Mesendoderm (in vitro differentiated cells): Measurements from ENCODE around the gene CARD14. TPM values are rescaled to one million over a fixed set of nuclear protein-coding genes. Genes with fewer than 3 reads are reported as not detected.
A peak's percentile ranks its signal among the peaks of the same experiment; 100 is the strongest.
"Not testable (repeated sequence)": the region's sequence is repeated elsewhere in the genome, so short reads cannot be mapped to it uniquely, and the experiment has no call there.

Experiments used
- DNase-seq: peaks from one replicate; pipeline ENCODE4 v3.0.0; 2013
- H2AK5ac ChIP-seq: 2 replicates; pipeline ENCODE4 v1.6.1; 2013; ENCODE audit warnings: low read length, inconsistent platforms
- H2BK120ac ChIP-seq: 2 replicates; pipeline ENCODE4 v1.6.1; 2013; ENCODE audit warnings: low read depth, mild to moderate bottlenecking, low read length, moderate library complexity, mixed read lengths
- H2BK15ac ChIP-seq: replicated peaks from 2 replicates; pipeline ENCODE4 v1.6.1; 2013; ENCODE audit warnings: low read depth, mild to moderate bottlenecking, moderate library complexity
- H2BK5ac ChIP-seq: 2 replicates; pipeline ENCODE4 v1.6.1; 2013; ENCODE audit warnings: low read length, inconsistent platforms
- H3K18ac ChIP-seq: 2 replicates; pipeline ENCODE4 v1.6.1; 2013; ENCODE audit warnings: mild to moderate bottlenecking, low read length, mixed read lengths
- H3K23ac ChIP-seq: one replicate; pipeline ENCODE4 v1.6.1; 2013; ENCODE audit warnings: low read length
- H3K27ac ChIP-seq: 2 replicates; pipeline ENCODE4 v1.5.1; 2013; ENCODE audit warnings: low read depth, mild to moderate bottlenecking, inconsistent platforms, low read length, moderate library complexity
- H3K27me3 ChIP-seq: 2 replicates; pipeline ENCODE4 v1.6.1; 2013; ENCODE audit warnings: low read length, control low read depth, mild to moderate bottlenecking, inconsistent platforms; ENCODE audit not compliant: insufficient read depth, poor library complexity
- H3K36me3 ChIP-seq: 2 replicates; pipeline ENCODE4 v1.6.1; 2013; ENCODE audit warnings: low read length, inconsistent platforms; ENCODE audit not compliant: control insufficient read depth, insufficient read depth
- H3K4ac ChIP-seq: one replicate; pipeline ENCODE4 v1.6.1; 2013; ENCODE audit warnings: low read depth, mild to moderate bottlenecking, low read length, moderate library complexity
- H3K4me1 ChIP-seq: 2 replicates; pipeline ENCODE4 v1.6.1; 2013; ENCODE audit warnings: low read depth, low read length, inconsistent platforms; ENCODE audit not compliant: control insufficient read depth
- H3K4me2 ChIP-seq: 2 replicates; pipeline ENCODE4 v1.6.1; 2013; ENCODE audit warnings: low read length
- H3K4me3 ChIP-seq: 2 replicates; pipeline ENCODE4 v1.5.1; 2013; ENCODE audit warnings: mild to moderate bottlenecking, low read length
- H3K56ac ChIP-seq: one replicate; pipeline ENCODE4 v1.6.1; 2013; ENCODE audit warnings: low read length
- H3K79me1 ChIP-seq: 2 replicates; pipeline ENCODE4 v1.6.1; 2013; ENCODE audit warnings: low read length, inconsistent platforms
- H3K79me2 ChIP-seq: 2 replicates; pipeline ENCODE4 v1.6.1; 2013; ENCODE audit warnings: mild to moderate bottlenecking, low read length; ENCODE audit not compliant: control insufficient read depth, insufficient read depth
- H3K9ac ChIP-seq: 2 replicates; pipeline ENCODE4 v1.6.1; 2013; ENCODE audit warnings: low read length, inconsistent platforms
- H4K5ac ChIP-seq: one replicate; pipeline ENCODE4 v1.6.1; 2013; ENCODE audit warnings: low read length
- H4K8ac ChIP-seq: one replicate; pipeline ENCODE4 v1.6.1; 2013; ENCODE audit warnings: low read depth, mild to moderate bottlenecking, control low read depth, low read length, moderate library complexity
- WGBS: extraction: QIAGEN DNeasy Blood & Tissue Kit; methylation state at CpG from one replicate; pipeline ENCODE4 v1.1.7; 2013; ENCODE audit warnings: low lambda C conversion rate, missing lambda C conversion rate; ENCODE audit not compliant: insufficient coverage; ENCODE audit errors: extremely low coverage; 5-methylcytosine and 5-hydroxymethylcytosine counted together
- small RNA-seq: library from polyadenylated mRNA; stranded (forward); fragments of <200 nt; extraction: miRNeasy Mini kit (QIAGEN cat#:217004); gene quantifications from one replicate; pipeline ENCODE3, GENCODE V24; 2013; ENCODE audit not compliant: insufficient read depth

Gene CARD14

DNA sequence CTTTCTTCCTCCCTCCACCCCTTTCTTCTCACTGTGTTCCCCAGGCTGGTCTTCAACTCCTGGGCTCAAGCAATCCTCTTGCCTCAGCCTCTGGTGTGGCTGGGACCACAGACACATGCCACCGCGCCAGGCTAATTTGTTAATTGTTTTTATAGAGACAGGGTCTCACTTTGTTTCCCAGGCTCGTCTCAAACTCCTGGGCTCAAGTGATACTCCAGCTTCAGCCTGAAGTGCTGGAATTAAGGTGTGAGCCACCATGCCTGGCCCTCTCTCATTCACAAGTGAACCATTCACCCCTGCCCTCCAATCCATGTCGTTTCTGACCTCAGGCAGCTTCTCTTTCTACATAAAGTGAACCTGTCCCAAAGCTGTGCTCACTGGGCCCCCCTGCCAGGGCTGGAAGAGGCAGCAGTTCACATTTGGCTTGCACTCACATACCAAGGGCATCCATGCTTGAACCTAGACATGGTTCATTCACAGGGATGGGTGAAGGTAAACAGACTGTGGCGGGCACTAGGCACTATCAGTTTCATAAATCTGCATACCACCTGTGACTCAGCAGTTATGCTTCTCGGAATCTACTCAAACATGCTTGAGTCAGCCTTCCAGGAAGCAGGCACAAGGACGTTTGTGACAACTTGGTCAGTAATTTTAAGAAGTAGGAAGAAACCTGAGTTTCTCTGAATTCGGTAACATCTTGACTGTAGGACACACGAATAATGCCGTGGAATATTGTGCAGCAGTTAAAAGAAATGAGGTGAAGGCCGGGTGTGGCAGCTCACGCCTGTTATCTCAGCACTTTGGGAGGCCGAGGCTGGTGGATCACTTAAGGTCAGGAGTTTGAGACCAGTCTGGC lies 84.8 kb downstream of the CARD14 start:
- Histone ChIP-seq H3K4me2 (no peak overlapping the region), H3K79me2 (no peaks in the 10 kb centered on the region), H3K27ac (peak overlapping the region; percentile 17), H3K27me3 (no peaks in the 10 kb centered on the region), H2BK5ac (peak overlapping the region; percentile 6), H3K4me1 (peaks cover 4% of the 10 kb centered on the region), H3K36me3 (no peaks in the 10 kb centered on the region), H3K18ac (no peak overlapping the region), H2BK15ac (no peak overlapping the region), H3K56ac (peak overlapping the region; percentile 44), H3K9ac (no peak overlapping the region), H2BK120ac (no peak overlapping the region), H3K23ac (no peak overlapping the region), H3K4me3 (no peak overlapping the region), H4K8ac (no peak overlapping the region), H3K79me1 (no peaks in the 10 kb centered on the region), H4K5ac (no peak overlapping the region), H2AK5ac (no peak overlapping the region), H3K4ac (no peak overlapping the region)
- no CpG with 5 or more reads among the region's 13 CpGs for WGBS
- DNase-seq = peak; percentile 69

DNA sequence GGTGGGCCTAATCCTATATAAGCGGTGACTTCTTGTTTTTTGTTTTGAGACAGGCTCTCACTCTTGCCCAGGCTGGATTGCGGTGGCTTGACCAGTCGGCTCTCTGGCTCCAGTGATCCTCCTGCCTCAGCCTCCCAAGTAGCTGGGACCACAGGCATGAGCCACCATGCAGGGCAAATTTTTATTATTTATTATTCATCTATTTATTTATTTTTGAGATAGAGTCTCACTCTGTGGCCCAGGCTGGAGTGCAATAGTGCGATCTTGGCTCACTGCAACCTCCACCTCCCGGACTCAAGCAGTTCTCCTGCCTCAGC lies 86.2 kb downstream of the CARD14 start:
- DNase-seq = no peak
- Histone ChIP-seq H3K9ac (no peak overlapping the region), H3K23ac (no peak overlapping the region), H3K79me1 (no peaks in the 10 kb centered on the region), H3K79me2 (no peaks in the 10 kb centered on the region), H3K27ac (no peak overlapping the region), H3K18ac (no peak overlapping the region), H3K36me3 (no peaks in the 10 kb centered on the region), H3K27me3 (no peaks in the 10 kb centered on the region), H3K4me1 (peaks cover 4% of the 10 kb centered on the region), H3K56ac (no peak overlapping the region), H2AK5ac (no peak overlapping the region), H3K4me2 (no peak overlapping the region), H4K5ac (no peak overlapping the region), H2BK5ac (no peak overlapping the region), H3K4ac (no peak overlapping the region), H2BK120ac (no peak overlapping the region), H2BK15ac (no peak overlapping the region), H3K4me3 (no peak overlapping the region), H4K8ac (no peak overlapping the region)
- WGBS = no CpG with 5 or more reads among the region's 5 CpGs

DNA sequence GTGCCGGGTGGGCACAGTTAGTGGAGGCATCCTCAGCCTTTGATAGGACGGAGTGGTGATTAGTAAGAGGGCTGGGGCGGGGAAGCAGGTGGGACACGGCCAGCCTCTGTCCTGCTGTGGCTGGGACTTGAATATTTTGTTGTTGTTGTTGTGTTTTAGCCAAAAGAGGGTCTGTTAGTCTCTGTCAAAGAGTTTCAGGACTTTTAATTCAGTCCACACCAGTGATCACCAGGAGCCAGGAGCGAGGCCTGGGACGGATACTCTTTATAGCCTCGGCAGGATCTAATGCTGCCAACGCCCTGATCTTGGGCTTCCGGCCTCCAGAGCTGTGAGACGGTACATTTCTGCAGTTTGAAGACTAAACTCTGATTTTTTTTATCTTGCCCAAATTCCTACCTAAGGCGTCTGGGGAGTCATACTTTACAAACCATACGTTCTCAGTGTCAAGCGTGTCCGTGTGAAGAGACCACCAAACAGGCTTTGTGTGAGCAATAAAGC lies 87.9 kb downstream of the CARD14 start:
- Histone ChIP-seq H3K23ac (no peak overlapping the region), H3K56ac (peak overlapping the region; percentile 74), H3K79me1 (peaks cover 4% of the 10 kb centered on the region), H3K9ac (peak overlapping the region; percentile 44), H3K4me2 (no peak overlapping the region), H4K5ac (no peak overlapping the region), H3K4me1 (peaks cover 10% of the 10 kb centered on the region), H2BK120ac (no peak overlapping the region), H2AK5ac (no peak overlapping the region), H3K36me3 (no peaks in the 10 kb centered on the region), H2BK5ac (peak overlapping the region; percentile 67), H2BK15ac (no peak overlapping the region), H3K27ac (peak overlapping the region; percentile 97), H3K4ac (no peak overlapping the region), H3K79me2 (no peaks in the 10 kb centered on the region), H3K27me3 (no peaks in the 10 kb centered on the region), H3K4me3 (no peak overlapping the region), H3K18ac (peak overlapping the region; percentile 44), H4K8ac (no peak overlapping the region)
- DNase-seq = peak; percentile 47
- WGBS = no CpG with 5 or more reads among the region's 14 CpGs

DNA sequence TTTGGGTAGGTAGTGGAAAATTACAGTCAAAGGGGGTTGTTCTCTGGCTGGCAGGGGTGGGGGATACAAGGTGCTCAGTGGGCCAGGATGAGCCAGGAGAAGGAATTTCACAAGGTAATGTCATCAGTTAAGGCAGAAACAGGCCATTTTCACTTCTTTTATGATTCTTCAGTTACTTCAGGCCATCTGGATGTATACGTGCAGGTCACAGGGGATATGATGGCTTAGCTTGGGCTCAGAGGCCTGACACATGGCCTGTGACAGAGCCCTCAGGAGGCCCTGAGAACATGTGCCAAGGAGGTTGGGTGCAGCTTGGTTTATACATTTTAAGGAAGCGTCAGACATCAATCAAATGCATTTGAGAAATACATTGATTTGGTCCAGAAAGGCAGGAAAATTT lies 88.5 kb downstream of the CARD14 start:
- no CpG with 5 or more reads among the region's 2 CpGs for WGBS
- H3K23ac ChIP-seq = not testable (repeated sequence)

More for the DNA sequence above, 88.5 kb downstream of the CARD14 start:
- H2BK120ac ChIP-seq, H3K4me3 ChIP-seq, H2BK15ac ChIP-seq, H4K5ac ChIP-seq, H2AK5ac ChIP-seq, H2BK5ac ChIP-seq, H3K4ac ChIP-seq, H4K8ac ChIP-seq, H3K27me3 ChIP-seq, H3K79me2 ChIP-seq, H3K79me1 ChIP-seq, H3K36me3 ChIP-seq, H3K4me2 ChIP-seq, H3K9ac ChIP-seq: not testable (repeated sequence)
- Histone ChIP-seq H3K56ac (peak overlapping the region; percentile 50), H3K27ac (peak overlapping the region; percentile 87), H3K18ac (peak overlapping the region; percentile 68), H3K4me1 (peaks cover 10% of the 10 kb centered on the region)
- peak; percentile 53 for DNase-seq

Small RNA genes lying within 50 kb of the gene (small RNA-seq; reads per million reads assigned to genes)
- gene AC087741.2 = not detected
